Measurements from ENCODE around the gene CLDN4.
"Not testable (repeated sequence)": the region's sequence is repeated elsewhere in the genome, so short reads cannot be mapped to it uniquely, and the experiment has no call there.

Gene CLDN4

DNA sequence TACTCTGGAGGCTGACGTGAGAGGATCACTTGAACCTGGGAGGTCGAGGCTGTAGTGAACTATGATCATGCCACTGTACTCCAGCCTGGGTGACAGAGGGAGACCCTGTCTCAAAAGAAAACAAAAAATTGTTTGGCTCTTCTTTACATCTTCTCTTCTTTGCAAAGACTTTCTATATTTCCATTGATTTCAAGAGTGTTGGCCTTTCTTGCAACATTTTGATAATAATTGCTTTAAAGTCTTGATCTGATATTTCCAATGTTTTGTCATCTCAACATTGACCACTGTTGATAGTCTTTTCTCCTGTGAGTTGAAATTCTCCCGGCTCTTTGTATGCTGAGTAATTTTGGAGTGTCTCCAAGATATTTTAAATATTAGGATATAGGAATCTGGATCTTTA is 17.8 kb upstream of the CLDN4 start:
- no peaks in the 10 kb centered on the region for H4K20me1 ChIP-seq (ENCODE audit: insufficient read depth, low read length)
- no peak overlapping the region for H3K27ac ChIP-seq (ENCODE audit: low read length)
- H3K4me3 ChIP-seq (ENCODE audit: low read depth in 1 of 2, low read length in 2 of 2) = no peak overlapping the region
- H2AFZ ChIP-seq (ENCODE audit: low read depth, low read length) = no peak overlapping the region
- H3K4me1 ChIP-seq (ENCODE audit: insufficient read depth, low read length) = no peaks in the 10 kb centered on the region
- ATAC-seq (ENCODE audit: insufficient read depth, low read depth) (no peak), DNase-seq (no peak)
- no peak overlapping the region for H3K9ac ChIP-seq (ENCODE audit: low read depth, low read length)
- H3K9me3 ChIP-seq (ENCODE audit: insufficient read depth, low read length, severe bottlenecking) = peaks cover 3% of the 10 kb centered on the region
- H3K4me2 ChIP-seq (ENCODE audit: insufficient read depth, low read length) = no peak overlapping the region
- no peaks in the 10 kb centered on the region for H3K79me2 ChIP-seq (ENCODE audit: insufficient read depth, low read length)
- H3K27me3 ChIP-seq (ENCODE audit: insufficient read depth, low read length, poor library complexity) = no peaks in the 10 kb centered on the region
- no peaks in the 10 kb centered on the region for H3K36me3 ChIP-seq (ENCODE audit: insufficient read depth, low read length)
- no peak for TF ChIP-seq EZH2 (IDR thresholded peaks at IDR 0.05; ENCODE audit: borderline replicate concordance, low read depth, low read length, severe bottlenecking)
- TF ChIP-seq, protein P1, sequence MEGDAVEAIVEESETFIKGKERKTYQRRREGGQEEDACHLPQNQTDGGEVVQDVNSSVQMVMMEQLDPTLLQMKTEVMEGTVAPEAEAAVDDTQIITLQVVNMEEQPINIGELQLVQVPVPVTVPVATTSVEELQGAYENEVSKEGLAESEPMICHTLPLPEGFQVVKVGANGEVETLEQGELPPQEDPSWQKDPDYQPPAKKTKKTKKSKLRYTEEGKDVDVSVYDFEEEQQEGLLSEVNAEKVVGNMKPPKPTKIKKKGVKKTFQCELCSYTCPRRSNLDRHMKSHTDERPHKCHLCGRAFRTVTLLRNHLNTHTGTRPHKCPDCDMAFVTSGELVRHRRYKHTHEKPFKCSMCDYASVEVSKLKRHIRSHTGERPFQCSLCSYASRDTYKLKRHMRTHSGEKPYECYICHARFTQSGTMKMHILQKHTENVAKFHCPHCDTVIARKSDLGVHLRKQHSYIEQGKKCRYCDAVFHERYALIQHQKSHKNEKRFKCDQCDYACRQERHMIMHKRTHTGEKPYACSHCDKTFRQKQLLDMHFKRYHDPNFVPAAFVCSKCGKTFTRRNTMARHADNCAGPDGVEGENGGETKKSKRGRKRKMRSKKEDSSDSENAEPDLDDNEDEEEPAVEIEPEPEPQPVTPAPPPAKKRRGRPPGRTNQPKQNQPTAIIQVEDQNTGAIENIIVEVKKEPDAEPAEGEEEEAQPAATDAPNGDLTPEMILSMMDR (IDR thresholded peaks at IDR 0.05; ENCODE audit: borderline replicate concordance, extremely low read depth, low read length, poor library complexity, severe bottlenecking) = no peak

DNA sequence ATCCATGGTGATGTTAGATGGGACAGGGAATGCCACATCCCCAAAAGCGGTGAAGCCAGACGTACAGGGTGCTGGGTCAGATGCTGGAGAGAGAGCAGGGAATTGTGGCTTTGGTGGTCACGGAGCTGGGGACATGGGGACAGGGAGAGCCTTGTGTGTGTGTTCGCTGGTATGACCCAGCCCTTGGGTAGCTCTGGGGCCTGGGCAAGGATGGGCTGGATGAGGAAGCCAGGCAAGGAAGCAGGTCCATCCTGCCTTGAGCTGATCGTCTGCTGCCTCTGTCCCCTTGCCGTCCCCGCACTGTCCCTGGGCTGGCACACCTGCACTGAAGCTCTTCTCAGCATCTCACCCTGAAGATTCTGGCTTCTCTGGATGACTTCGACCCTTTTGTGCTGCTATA is 15.4 kb upstream of the CLDN4 start:
- DNase-seq = no peak
- Histone ChIP-seq H3K27ac (ENCODE audit: low read length) (no peak overlapping the region), H3K9me3 (ENCODE audit: insufficient read depth, low read length, severe bottlenecking) (peaks cover 3% of the 10 kb centered on the region), H4K20me1 (ENCODE audit: insufficient read depth, low read length) (no peaks in the 10 kb centered on the region), H3K4me2 (ENCODE audit: insufficient read depth, low read length) (no peak overlapping the region), H3K27me3 (ENCODE audit: insufficient read depth, low read length, poor library complexity) (no peaks in the 10 kb centered on the region), H3K36me3 (ENCODE audit: insufficient read depth, low read length) (no peaks in the 10 kb centered on the region), H2AFZ (ENCODE audit: low read depth, low read length) (no peak overlapping the region), H3K79me2 (ENCODE audit: insufficient read depth, low read length) (no peaks in the 10 kb centered on the region), H3K9ac (ENCODE audit: low read depth, low read length) (no peak overlapping the region), H3K4me3 (ENCODE audit: low read depth in 1 of 2, low read length in 2 of 2) (no peak overlapping the region), H3K4me1 (ENCODE audit: insufficient read depth, low read length) (no peaks in the 10 kb centered on the region)
- ATAC-seq (ENCODE audit: insufficient read depth, low read depth) = no peak
- TF ChIP-seq, protein P1 (IDR thresholded peaks at IDR 0.05; ENCODE audit: borderline replicate concordance, extremely low read depth, low read length, poor library complexity, severe bottlenecking) = no peak
- no peak for TF ChIP-seq EZH2 (IDR thresholded peaks at IDR 0.05; ENCODE audit: borderline replicate concordance, low read depth, low read length, severe bottlenecking)

DNA sequence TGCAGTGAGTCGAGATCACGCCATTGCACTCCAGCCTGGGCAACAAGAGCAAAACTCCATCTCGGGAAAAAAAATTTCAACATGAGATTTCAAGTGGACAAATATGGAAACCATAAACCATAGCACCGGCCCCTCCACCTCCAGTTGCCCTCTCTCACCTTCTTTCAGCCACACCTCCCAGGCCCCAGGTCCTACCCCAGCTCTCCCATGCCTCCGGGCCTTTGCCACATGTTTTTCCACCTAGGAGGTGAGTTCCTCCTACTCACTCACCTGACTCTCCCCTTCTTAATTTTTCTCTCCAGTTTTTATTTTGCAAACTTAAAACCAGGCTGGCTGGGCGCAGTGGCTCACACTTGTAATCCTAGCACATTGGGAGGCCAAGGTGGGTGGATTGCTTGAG is 13.7 kb upstream of the CLDN4 start:
- no peak for DNase-seq
- Histone ChIP-seq H3K4me1 (ENCODE audit: insufficient read depth, low read length) (no peaks in the 10 kb centered on the region), H3K9me3 (ENCODE audit: insufficient read depth, low read length, severe bottlenecking) (peaks cover 3% of the 10 kb centered on the region), H3K79me2 (ENCODE audit: insufficient read depth, low read length) (no peaks in the 10 kb centered on the region), H3K27me3 (ENCODE audit: insufficient read depth, low read length, poor library complexity) (no peaks in the 10 kb centered on the region), H3K27ac (ENCODE audit: low read length) (no peak overlapping the region), H3K36me3 (ENCODE audit: insufficient read depth, low read length) (no peaks in the 10 kb centered on the region), H3K4me2 (ENCODE audit: insufficient read depth, low read length) (no peak overlapping the region), H4K20me1 (ENCODE audit: insufficient read depth, low read length) (no peaks in the 10 kb centered on the region), H3K4me3 (ENCODE audit: low read depth in 1 of 2, low read length in 2 of 2) (no peak overlapping the region), H3K9ac (ENCODE audit: low read depth, low read length) (no peak overlapping the region), H2AFZ (ENCODE audit: low read depth, low read length) (no peak overlapping the region)
- no peak for ATAC-seq (ENCODE audit: insufficient read depth, low read depth)
- TF ChIP-seq, protein P1 (IDR thresholded peaks at IDR 0.05; ENCODE audit: borderline replicate concordance, extremely low read depth, low read length, poor library complexity, severe bottlenecking) = no peak
- no peak for TF ChIP-seq EZH2 (IDR thresholded peaks at IDR 0.05; ENCODE audit: borderline replicate concordance, low read depth, low read length, severe bottlenecking)

DNA sequence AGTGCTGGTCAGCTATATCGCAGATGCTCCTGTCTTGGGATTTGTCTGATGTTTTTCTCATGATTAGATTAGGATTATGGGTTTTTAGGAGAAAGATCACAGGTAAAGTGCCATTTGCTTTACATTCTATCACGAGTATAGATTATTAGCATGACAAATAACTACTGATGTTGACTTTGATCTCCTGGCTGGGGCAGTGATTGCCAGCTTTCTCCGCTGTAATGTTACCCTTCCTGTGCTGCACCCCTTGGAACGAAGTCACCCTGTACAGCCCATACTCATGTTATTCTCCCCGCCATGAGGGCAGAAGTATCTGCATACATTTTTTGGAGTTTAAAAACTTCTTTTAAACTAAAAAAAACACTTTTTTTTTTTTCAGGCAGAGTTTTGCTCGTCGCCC is 10.8 kb upstream of the CLDN4 start:
- H3K27me3 ChIP-seq (ENCODE audit: insufficient read depth, low read length, poor library complexity) = no peaks in the 10 kb centered on the region
- no peak overlapping the region for H3K4me3 ChIP-seq (ENCODE audit: low read depth in 1 of 2, low read length in 2 of 2)
- no peak for ATAC-seq (ENCODE audit: insufficient read depth, low read depth)
- H4K20me1 ChIP-seq (ENCODE audit: insufficient read depth, low read length) = no peaks in the 10 kb centered on the region
- H3K79me2 ChIP-seq (ENCODE audit: insufficient read depth, low read length) = no peaks in the 10 kb centered on the region
- TF ChIP-seq, protein P1 (IDR thresholded peaks at IDR 0.05; ENCODE audit: borderline replicate concordance, extremely low read depth, low read length, poor library complexity, severe bottlenecking) = no peak
- no peak for TF ChIP-seq EZH2 (IDR thresholded peaks at IDR 0.05; ENCODE audit: borderline replicate concordance, low read depth, low read length, severe bottlenecking)
- H3K4me2 ChIP-seq (ENCODE audit: insufficient read depth, low read length) = no peak overlapping the region
- no peak overlapping the region for H3K27ac ChIP-seq (ENCODE audit: low read length)
- H3K4me1 ChIP-seq (ENCODE audit: insufficient read depth, low read length) = no peaks in the 10 kb centered on the region
- H3K9ac ChIP-seq (ENCODE audit: low read depth, low read length) = no peak overlapping the region
- H3K36me3 ChIP-seq (ENCODE audit: insufficient read depth, low read length) = no peaks in the 10 kb centered on the region
- H3K9me3 ChIP-seq (ENCODE audit: insufficient read depth, low read length, severe bottlenecking) = no peaks in the 10 kb centered on the region
- H2AFZ ChIP-seq (ENCODE audit: low read depth, low read length) = no peak overlapping the region
- no peak for DNase-seq

DNA sequence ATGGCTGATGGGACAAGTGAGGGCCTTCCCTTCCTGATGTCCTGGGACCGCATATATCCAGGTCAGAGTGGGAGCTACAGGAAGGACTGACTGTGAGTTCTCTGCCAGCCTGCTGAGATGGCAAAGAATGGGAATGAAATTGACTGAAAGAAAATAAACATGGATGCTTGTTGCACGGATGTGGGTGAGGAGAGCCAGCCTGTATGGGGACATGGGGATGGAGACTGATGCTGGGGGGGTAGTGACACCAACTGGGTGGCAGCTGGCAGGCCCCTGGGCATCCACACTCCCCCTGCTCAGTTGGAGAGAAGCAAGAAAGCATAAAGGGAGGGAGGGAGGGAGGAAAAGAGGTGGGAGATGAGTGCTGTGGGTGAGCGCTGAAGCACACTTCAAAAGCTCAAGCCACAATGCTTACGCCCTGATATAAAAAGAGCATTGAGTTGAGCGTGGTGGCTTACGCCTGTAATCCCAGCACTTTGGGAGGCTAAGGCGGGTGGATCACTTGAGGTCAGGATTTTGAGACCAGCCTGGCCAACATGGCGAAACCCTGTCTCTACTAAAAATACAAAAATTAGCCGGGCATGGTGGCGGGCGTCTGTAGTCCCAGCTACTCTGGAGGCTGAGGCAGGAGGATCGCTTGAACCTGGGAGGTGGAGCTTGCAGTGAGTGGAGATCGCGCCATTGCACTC is 9.1 kb upstream of the CLDN4 start:
- H3K79me2 ChIP-seq (ENCODE audit: insufficient read depth, low read length); H3K9me3 ChIP-seq (ENCODE audit: insufficient read depth, low read length, severe bottlenecking); H2AFZ ChIP-seq (ENCODE audit: low read depth, low read length); H3K9ac ChIP-seq (ENCODE audit: low read depth, low read length); H3K4me1 ChIP-seq (ENCODE audit: insufficient read depth, low read length); ATAC-seq (ENCODE audit: insufficient read depth, low read depth); H3K4me2 ChIP-seq (ENCODE audit: insufficient read depth, low read length); H3K27me3 ChIP-seq (ENCODE audit: insufficient read depth, low read length, poor library complexity); H4K20me1 ChIP-seq (ENCODE audit: insufficient read depth, low read length); H3K4me3 ChIP-seq (ENCODE audit: low read depth in 1 of 2, low read length in 2 of 2); DNase-seq; H3K27ac ChIP-seq (ENCODE audit: low read length); H3K36me3 ChIP-seq (ENCODE audit: insufficient read depth, low read length): not testable (repeated sequence)

Data from DND-41 (cell line).